Effector memory CD4-positive, alpha-beta T cell (primary cell): ENCODE measurements around the gene ADGRG1.

Experiments
- DNase-seq, 3 donors: peaks; one replicate each; pipeline ENCODE4 v3.0.0-alpha.2; 2020
- H3K27ac ChIP-seq: 2 replicates; pipeline ENCODE4 v1.7.0; 2013; ENCODE audit warnings: mild to moderate bottlenecking, low read length, moderate library complexity; ENCODE audit not compliant: insufficient read depth, poor library complexity, severe bottlenecking
- H3K27me3 ChIP-seq: replicated peaks from 2 replicates; pipeline ENCODE4 v1.7.0; 2013; ENCODE audit warnings: mild to moderate bottlenecking, low read length; ENCODE audit not compliant: insufficient read depth, control insufficient read depth, poor library complexity, severe bottlenecking
- H3K36me3 ChIP-seq: 2 replicates; pipeline ENCODE4 v1.7.0; 2013; ENCODE audit warnings: mild to moderate bottlenecking, low read length, moderate library complexity; ENCODE audit not compliant: control insufficient read depth, insufficient read depth
- H3K4me1 ChIP-seq: 2 replicates; pipeline ENCODE4 v1.7.0; 2013; ENCODE audit warnings: low read length, mild to moderate bottlenecking; ENCODE audit not compliant: control insufficient read depth, insufficient read depth, poor library complexity, severe bottlenecking
- H3K4me3 ChIP-seq: 2 replicates; pipeline ENCODE4 v1.7.0; 2013; ENCODE audit warnings: low read length, low read depth, mild to moderate bottlenecking; ENCODE audit not compliant: insufficient read depth, poor library complexity, severe bottlenecking
- H3K9me3 ChIP-seq: 2 replicates; pipeline ENCODE4 v1.7.0; 2013; ENCODE audit warnings: mild to moderate bottlenecking, low read length, moderate library complexity; ENCODE audit not compliant: control insufficient read depth

ADGRG1 gene

DNA sequence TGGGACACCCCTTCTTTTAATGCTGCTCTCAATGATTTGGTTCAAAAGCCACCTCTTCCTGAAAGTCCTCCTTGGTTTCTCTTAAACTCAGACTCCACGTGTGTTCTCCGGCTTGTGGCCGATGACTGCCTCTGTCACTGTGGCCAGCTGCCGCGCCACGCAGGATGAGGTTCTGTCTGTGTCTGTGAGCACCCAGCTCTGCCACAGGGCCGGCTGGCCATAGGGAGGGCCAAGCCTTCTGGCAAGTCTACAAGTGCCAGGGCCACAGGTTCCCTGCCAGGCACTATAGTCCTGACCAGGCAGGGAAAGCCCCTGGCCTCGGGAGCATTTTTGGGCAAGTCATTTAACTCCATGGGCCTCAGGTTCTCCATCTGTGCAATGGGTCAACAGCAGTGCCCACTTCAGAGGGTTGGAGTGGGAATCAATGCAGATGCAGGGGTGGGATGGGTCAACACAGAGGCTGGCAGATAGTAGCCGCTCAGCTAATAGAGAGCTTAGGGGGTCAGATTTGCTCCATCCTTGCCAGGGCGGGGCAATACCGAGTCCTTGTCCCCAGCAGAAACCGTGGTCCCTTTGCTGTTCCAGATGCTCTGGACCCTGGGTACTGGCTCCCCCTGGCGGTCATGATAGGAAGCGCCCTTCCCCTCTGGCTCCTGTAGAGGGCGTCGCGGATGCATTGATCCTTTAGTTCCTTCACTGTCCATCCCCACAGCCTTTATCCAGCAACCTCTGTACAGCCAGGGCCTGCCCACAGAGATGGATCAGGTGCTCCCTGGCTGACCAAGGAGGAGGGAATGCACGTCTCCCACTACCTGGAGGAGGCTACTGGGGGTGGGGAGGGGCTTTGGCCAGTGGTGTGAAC, 20.4 kb downstream of the ADGRG1 start:
- no peak overlapping the region for H3K4me3 ChIP-seq
- no peaks in the 10 kb centered on the region for H3K9me3 ChIP-seq
- H3K27me3 ChIP-seq: no peaks in the 10 kb centered on the region
- DNase-seq: peak; percentile 69 to 79 (median 79)
- no peaks in the 10 kb centered on the region for H3K36me3 ChIP-seq
- no peak overlapping the region for H3K27ac ChIP-seq
- peaks cover 4% of the 10 kb centered on the region for H3K4me1 ChIP-seq

DNA sequence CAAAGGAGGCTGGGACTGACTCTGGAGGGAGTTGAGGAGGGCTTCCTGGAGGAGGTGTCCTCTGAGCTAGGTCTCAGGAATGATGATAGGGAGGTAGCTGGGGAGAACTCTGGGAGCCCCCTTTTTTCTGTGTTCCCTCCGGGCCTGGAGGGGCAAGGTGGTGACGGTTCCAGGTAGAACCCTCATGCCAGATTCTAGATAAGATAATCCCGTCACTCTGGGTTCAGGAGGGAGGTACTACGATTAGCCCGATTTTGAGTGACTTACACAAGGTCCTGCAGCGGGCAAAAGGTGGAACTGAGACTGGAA, 21.0 kb downstream of the ADGRG1 start:
- H3K27me3 ChIP-seq: no peaks in the 10 kb centered on the region
- no peak overlapping the region for H3K27ac ChIP-seq
- peaks cover 4% of the 10 kb centered on the region for H3K4me1 ChIP-seq
- H3K36me3 ChIP-seq: no peaks in the 10 kb centered on the region
- no peak overlapping the region for H3K4me3 ChIP-seq
- DNase-seq: no peak
- H3K9me3 ChIP-seq: no peaks in the 10 kb centered on the region

DNA sequence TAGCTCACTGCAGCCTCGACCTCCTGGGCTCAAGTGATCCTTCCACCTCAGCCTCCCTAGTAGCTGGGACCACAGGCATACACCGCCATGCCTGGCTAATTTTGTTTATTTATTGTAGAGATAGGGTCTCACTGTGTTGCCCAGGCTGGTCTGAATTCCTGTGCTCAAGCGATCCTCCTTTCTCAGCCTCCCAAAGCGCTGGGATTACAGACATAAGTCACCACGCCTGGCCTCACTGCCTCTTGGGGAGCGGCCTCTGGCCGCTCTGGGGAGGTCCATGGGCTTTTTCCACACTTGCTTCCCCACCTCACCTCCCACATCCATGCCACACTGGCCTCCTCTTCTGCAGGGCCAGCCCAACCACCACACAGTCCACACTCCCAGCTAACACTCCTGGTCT, 21.4 kb downstream of the ADGRG1 start:
- Histone ChIP-seq H3K27me3 (no peaks in the 10 kb centered on the region), H3K4me1 (peaks cover 4% of the 10 kb centered on the region), H3K4me3 (no peak overlapping the region), H3K9me3 (no peaks in the 10 kb centered on the region), H3K36me3 (no peaks in the 10 kb centered on the region), H3K27ac (no peak overlapping the region)
- DNase-seq: no peak

DNA sequence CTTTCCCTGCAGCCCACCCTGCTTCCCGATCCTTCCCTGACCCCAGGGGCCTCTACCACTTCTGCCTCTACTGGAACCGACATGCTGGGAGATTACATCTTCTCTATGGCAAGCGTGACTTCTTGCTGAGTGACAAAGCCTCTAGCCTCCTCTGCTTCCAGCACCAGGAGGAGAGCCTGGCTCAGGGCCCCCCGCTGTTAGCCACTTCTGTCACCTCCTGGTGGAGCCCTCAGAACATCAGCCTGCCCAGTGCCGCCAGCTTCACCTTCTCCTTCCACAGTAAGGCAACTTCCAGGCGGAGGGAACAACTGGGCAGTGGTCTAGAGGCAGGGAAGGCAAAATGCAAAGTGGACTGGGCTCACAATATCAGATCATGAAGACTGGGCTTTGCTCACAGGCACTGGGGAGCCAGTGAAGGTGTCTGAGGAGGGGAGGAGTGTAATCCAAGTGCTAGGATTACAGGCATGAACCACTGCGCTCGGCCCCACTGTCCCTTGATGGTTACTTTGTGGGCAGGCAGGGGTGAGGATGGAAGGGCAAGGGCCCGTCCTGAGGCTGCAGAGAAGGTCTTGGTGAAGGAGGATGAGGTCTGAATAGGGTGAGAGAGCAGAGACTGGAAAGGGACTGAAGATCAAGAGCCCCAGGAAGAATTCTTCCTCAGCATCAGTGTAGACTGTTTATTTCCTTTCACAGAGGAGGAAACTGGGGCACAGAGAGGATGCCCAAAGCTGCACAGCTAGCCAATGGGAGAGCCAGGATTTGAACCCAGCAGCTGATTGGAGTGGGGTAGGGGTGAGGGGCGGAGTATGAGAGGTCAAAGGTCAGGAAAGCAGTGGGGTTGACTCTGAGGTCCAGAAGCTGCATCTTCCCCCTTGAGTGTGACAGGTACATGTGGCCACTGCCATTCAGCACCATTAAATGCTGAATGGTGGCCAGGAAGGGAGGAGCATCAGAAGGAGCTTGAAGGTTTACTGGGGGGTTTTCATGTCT, 23.2 kb downstream of the ADGRG1 start:
- H3K4me3 ChIP-seq: no peak overlapping the region
- H3K27me3 ChIP-seq: no peaks in the 10 kb centered on the region
- no peaks in the 10 kb centered on the region for H3K36me3 ChIP-seq
- H3K4me1 ChIP-seq: peaks cover 9% of the 10 kb centered on the region
- H3K9me3 ChIP-seq: no peaks in the 10 kb centered on the region
- no peak overlapping the region for H3K27ac ChIP-seq
- peak in 2 of 3 donors; percentile 15 to 25 for DNase-seq

DNA sequence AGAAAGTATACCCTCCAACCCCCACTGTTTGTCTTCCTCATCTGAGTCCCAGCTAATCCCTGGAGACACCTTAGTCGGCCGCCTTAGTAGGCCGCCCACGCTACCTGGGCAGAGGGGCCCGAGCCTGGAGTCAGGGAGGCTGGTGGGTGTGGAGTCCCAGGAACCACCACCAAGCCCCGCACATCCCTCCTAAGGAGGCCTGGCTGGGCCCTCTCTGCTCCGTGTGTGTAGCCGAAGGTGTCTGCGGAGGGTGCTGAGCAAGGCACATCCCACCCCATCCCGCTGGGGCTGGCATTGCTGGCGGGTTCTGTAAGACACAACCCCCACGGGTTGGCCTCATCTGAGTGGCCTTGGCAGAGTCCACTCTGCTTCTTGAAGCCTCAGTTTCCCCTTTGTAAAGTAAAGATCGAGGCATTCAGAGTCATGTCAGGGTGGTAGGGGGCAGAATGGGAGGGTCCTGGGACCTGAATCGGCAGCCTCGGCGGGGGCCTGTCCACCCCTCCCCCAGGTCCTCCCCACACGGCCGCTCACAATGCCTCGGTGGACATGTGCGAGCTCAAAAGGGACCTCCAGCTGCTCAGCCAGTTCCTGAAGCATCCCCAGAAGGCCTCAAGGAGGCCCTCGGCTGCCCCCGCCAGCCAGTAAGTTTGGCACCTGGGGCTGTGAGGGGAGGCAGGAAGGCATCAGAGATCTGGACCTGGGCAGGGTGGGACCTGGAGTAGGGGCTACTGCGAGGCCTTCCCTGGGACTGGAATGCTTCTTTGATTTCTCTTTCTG, 24.5 kb downstream of the ADGRG1 start:
- Histone ChIP-seq H3K4me1 (peaks cover 11% of the 10 kb centered on the region), H3K9me3 (no peaks in the 10 kb centered on the region), H3K4me3 (no peak overlapping the region), H3K36me3 (no peaks in the 10 kb centered on the region), H3K27me3 (no peaks in the 10 kb centered on the region), H3K27ac (no peak overlapping the region)
- DNase-seq: no peak

DNA sequence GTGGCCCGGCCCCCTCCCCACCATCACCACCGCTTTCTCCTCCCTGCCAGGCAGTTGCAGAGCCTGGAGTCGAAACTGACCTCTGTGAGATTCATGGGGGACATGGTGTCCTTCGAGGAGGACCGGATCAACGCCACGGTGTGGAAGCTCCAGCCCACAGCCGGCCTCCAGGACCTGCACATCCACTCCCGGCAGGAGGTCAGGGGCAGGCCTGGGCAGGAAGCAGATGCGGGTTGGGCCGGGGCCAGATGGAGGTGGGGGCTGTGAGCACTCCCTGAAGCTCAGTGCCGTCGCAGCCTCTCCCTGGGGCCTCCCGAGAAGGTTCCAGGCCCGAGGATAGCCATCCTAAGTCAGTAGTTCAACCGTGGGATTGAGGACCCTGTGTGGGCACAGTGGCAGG, 25.5 kb downstream of the ADGRG1 start:
- DNase-seq: no peak
- Histone ChIP-seq H3K4me1 (peaks cover 11% of the 10 kb centered on the region), H3K27ac (no peak overlapping the region), H3K36me3 (no peaks in the 10 kb centered on the region), H3K9me3 (no peaks in the 10 kb centered on the region), H3K27me3 (no peaks in the 10 kb centered on the region), H3K4me3 (no peak overlapping the region)

DNA sequence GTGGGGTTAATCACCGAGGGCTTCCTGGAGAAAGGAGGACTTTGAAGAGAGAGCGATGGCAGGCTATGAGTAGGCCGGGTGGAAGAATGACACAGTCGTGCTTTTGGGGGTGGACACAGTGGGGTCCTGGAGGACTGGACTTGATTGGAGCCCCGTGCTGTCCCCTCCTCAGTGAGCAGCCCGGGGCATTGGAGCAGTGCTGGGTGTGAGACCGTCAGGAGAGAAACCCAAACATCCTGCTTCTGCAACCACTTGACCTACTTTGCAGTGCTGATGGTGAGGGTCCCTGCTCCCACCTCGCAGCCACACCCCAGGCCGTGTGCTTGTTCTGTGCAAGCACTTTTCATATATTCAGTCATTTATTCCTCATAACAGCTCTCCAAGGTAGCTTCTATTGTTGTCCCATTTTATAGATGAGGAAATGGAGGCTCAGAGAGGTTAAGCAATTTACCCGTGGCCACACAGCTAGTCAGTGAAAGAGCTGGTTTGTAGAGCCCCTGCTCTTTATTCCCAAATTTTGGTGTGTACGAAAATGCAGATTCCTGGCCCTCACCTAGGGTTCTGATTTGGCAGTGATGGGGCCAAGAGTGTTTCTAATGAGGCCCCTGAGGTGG, 28.0 kb downstream of the ADGRG1 start:
- Histone ChIP-seq H3K36me3 (no peaks in the 10 kb centered on the region), H3K4me3 (no peak overlapping the region)

DNA sequence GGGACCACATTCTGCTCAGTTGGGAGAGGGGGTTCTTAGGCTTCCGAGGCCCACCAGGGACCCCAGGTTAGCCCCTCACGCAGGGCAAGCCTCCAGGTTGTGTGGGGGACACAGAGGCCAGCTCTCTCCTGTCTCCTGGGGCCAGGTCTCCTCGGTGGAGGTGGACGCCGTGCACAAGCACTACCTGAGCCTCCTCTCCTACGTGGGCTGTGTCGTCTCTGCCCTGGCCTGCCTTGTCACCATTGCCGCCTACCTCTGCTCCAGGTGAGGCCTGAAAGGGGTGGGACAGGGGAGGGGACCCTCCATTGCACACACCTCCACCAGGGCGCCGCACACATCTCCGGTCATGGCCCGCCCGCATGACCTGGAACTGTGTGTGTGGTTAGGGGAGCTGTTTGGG, 28.8 kb downstream of the ADGRG1 start:
- H3K27me3 ChIP-seq: no peaks in the 10 kb centered on the region
- H3K4me1 ChIP-seq: peaks cover 7% of the 10 kb centered on the region
- H3K36me3 ChIP-seq: no peaks in the 10 kb centered on the region
- no peak overlapping the region for H3K4me3 ChIP-seq
- no peaks in the 10 kb centered on the region for H3K9me3 ChIP-seq
- no peak overlapping the region for H3K27ac ChIP-seq
- no peak for DNase-seq

More for the DNA sequence above, 28.0 kb downstream of the ADGRG1 start:
- Histone ChIP-seq H3K9me3 (no peaks in the 10 kb centered on the region), H3K4me1 (peaks cover 8% of the 10 kb centered on the region), H3K27me3 (no peaks in the 10 kb centered on the region), H3K27ac (no peak overlapping the region)
- DNase-seq: no peak

GRCh38 chr16:57658130-57658877, 29.9 kb downstream of the ADGRG1 start:
- Histone ChIP-seq H3K27ac (no peak overlapping the region), H3K36me3 (no peaks in the 10 kb centered on the region), H3K9me3 (no peaks in the 10 kb centered on the region), H3K4me1 (peaks cover 7% of the 10 kb centered on the region), H3K4me3 (no peak overlapping the region), H3K27me3 (no peaks in the 10 kb centered on the region)
- DNase-seq: no peak
